Testis (tissue), 2 donors: ENCODE data around the gene HEG1.

ENCODE experiments used
- CTCF ChIP-seq, 3 experiments: fragments of 450-650 bp in 2 of 3; fragments of 200-600 bp in 1 of 3; sonication (generic) in 1 of 3; IDR thresholded peaks; one replicate each; pipeline ENCODE4 v1.5.1; 2016 to 2019; ENCODE audit warnings: antibody characterized with exemption in 3 of 3, mild to moderate bottlenecking in 2 of 3, moderate library complexity in 1 of 3
- POLR2A ChIP-seq: fragments of 450-650 bp; IDR thresholded peaks from one replicate; pipeline ENCODE4 v1.6.1; 2017; ENCODE audit warnings: antibody characterized with exemption, mild to moderate bottlenecking, moderate library complexity

- TF ChIP-seq CTCF (IDR thresholded peaks at IDR 0.05) = no peak
- no peak for TF ChIP-seq POLR2A
These were observed 135.1 kb downstream of the HEG1 start for GRCh38 chr3:124920718-124921117.
